Stimulated activated CD4-positive, alpha-beta T cell treated with anti-CD3 and anti-CD28 coated beads, TNF-alpha, amount 100 ng/mL, for 4 hours (primary cell): ENCODE results near the gene IQCE.
"Not testable (repeated sequence)": the region's sequence is repeated elsewhere in the genome, so short reads cannot be mapped to it uniquely, and the experiment has no call there.

Experiments used
- DNase-seq, 3 experiments: peaks; one replicate each; pipeline ENCODE4 v3.0.0-alpha.2; 2020; ENCODE audit warnings: low read depth in 3 of 3

IQCE gene

DNA sequence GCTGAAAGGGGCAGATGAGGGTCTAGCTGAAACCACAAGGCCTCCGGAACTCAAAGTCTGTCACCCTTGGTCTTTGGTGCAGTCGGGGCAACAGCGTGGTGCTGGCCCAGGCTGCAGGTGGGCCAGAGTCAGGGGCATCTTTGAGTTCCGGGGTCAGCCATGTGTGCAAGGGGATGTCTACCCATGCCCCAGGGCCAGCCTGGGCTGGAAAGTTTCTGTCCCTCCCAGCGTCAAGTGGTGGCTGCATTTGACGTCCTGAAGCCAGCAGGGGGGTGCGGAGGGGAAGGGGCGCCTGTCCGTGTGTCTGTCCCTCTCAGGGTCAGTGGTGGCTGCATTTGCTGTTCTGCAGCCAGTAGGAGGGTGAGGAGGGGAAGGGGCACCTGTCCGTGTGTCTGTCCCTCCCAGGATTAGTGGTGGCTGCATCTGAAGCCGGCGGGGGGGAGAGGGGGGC, 4.1 kb upstream of the IQCE start:
- DNase-seq: no peak

DNA sequence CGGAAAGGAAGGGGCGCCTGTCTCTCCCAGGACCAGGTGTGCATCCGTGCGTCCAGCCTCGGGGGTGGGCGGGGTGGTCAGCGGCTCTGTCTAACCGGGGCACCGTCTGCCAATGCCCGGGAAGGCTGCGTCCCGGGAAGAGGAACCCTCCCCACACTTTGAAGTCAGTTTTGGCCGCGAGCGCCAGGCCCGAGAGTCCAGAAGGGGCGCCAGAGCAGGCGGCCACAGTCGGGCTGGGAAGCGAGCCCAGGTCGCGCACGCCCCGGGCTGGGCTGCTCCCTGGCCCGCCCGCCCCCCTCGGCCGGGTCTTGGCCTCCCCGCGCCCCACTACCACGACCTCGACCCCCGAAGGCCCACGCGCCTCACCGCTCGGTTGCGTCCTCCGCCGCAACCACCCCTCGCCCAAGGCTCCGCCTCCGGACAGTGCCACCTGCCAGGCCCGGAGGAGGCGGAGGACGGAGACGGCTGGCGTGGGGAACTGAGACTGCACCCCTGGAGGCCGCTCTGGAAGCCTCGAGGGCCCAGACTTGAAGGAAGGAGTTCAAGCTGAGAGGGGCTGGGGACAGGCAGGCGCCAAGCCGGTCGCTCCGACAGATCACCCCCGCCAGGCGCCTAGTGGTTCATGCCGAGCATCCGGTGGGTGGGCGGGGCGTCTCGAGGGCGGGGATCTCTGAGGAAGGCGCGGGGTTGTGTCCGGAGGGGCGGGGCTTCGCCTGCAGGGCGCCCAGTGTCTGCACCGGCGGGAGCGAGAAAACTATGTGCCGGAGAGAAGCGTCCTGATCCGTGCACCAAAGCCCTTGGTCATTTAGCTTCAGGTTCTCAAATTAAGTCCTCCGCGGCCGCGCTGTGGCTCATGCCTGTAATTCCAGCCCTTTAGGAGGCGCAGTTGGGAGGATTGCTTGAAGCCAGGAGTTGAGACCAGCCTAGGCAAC, 3.4 kb upstream of the IQCE start, which contains the start of gene BRAT1:
BRAT1 (minus strand) TSS at position 404 of the 932 bp plus-strand sequence. CDS start 1,093 bp downstream, outside the sequence.
- peak; percentile 87 to 97 (median 93) for DNase-seq

DNA sequence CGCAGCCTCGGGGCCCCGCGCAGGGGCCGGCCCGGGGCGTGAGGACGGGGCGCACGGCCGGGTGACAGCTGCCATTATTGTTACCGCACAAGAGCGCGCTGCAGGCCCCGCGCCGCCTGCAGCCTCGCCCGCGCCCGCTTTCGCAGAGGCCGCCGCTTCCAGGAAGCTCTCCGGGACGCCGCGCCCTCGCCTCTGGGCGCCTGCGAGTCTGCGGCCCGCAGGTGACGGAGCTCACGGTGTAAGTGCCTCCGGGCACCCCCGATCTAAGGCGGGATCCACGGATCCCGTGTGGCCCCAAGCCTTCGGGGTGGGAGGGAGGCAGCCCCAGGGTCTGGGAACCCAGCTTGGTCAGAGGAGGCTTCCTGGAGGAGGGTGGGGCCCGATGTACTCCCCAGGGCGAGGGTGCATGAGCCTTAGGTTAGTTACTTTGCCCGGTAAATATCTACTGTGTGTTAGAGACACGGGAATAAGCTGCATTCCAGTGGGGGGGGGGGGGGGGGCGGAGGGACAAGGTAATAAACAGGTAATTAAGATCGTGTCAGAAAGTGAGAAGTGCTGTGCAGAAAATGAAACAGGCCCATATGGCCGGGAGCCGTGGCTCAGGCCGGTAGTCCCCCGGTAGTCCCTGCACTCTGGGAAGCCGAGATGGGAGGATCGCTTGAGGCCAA, 638 bp downstream of the IQCE start:
- DNase-seq: no peak

DNA sequence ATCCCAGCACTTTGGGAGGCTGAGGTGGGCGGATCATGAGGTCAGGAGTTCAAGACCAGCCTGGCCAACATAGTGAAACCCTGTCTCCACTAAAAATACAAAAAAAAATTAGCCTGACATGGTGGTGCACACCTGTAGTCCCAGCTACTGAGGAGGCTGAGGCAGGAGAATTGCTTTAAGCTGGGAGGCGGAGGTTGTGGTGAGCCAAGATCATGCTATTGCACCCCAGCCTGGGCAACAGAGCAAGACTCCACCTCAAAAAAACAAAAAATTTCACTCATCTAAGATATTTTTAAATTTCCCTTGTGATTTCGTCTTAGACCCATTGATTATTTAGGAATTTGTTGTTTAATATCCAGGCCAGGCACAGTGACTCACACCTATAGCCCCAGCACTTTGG, 5.2 kb downstream of the IQCE start:
- DNase-seq: not testable (repeated sequence)

GRCh38 chr7:2564970-2565540, 6.3 kb downstream of the IQCE start:
- DNase-seq: no peak

- no peak for DNase-seq
Measured at GRCh38 chr7:2566348-2566889, 7.6 kb downstream of the IQCE start.

DNA sequence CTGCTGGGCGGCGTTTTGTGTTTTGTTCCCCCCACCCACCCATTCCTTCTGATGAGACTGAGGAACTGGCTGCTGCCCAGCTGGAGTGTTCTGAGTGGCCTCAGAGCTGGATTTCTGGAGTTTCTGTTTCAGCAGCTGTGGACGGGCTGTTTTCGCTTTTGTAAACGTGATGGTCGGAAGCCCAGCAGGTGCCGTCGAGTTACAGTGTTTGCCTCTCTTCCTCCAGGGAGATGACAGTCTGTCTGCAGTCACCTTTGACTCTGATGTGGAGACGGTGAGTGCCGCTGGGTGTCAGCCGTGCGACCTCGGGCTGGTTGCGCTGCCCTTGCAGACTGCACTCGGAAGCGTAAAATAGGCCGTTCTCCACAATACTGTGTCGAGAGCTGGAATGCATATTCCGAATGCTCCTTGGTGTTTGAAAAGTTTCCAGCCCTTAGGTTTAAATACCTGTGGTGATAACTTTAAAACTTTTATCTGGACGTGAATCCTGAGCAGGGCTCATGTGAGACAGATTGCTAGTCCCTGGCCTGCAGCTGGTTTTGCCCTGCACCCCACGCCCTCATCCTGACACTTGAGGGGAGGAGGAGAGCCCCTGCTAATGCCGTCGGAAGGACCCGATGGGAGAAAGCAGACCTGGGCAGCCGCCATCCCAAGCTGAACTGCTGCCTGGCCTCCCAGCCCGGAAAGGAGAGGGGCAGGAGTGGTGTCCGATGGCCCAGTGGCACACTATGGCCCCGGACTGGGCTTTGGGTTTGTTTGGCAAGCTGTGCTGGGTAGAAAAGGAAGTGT, 8.3 kb downstream of the IQCE start:
- peak in 1 of 3 experiments; percentile 12 for DNase-seq

GRCh38 chr7:2567679-2568278, 9.0 kb downstream of the IQCE start:
- DNase-seq: no peak

GRCh38 chr7:2568521-2569223, 9.9 kb downstream of the IQCE start:
- DNase-seq: no peak

GRCh38 chr7:2569421-2569820, 10.6 kb downstream of the IQCE start:
- no peak for DNase-seq

DNA sequence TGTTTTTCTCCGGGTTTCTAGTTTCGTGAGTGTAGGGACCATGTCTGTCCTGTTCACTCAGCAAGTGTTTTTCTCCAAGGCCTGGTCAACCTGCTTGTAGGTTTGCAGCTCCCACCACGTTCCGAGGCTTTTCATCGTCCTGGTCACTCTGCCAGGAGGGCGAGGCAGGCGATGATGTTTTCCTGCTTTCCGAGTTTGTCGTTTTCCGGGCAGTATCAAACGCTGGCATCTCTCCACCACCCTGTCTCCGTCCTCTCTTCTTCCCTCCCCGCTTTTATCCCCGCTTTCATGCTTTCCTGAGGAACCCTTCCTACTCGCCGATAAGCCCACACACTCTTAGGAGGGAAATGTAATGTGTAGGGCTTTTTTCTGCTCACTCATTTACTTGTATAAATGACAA, 11.2 kb downstream of the IQCE start:
- no peak for DNase-seq

- DNase-seq: no peak
Measured at GRCh38 chr7:2571409-2571808, 12.6 kb downstream of the IQCE start.

GRCh38 chr7:2572101-2572842, 13.5 kb downstream of the IQCE start:
- peak in 1 of 3 experiments; percentile 7 for DNase-seq

GRCh38 chr7:2573761-2574160, 15.0 kb downstream of the IQCE start:
- no peak for DNase-seq

- DNase-seq: no peak
Measured at GRCh38 chr7:2575046-2575732, 16.4 kb downstream of the IQCE start.

DNA sequence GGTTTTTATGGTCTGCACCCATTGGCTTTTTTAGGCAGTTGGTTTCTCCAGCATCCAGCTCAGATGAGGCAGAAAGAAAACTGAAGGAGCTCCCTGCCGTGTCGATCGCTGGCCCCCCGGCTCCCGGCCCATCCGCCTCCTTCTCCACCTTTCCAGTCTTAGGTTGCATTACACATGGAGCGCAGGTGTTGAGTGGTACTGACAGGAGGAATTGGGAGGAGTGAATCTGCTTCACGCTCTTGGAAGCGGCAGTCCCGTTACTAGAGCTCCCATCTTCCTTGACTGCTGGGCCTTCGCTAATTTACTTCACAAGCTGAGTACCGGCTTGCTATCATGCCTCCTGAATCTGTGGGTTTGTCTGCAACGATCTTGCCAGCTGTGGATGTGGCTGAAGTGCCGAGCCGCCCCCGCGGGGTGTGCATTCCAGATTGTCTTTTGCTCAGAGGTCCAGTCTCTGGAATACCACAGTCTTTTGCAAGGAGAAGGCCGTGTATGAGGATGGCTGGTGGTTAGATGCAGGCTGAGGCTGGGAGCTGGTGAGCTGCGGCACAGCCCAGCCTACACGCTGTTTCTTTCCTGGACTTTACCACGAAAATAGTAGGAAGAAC, 17.1 kb downstream of the IQCE start:
- DNase-seq: no peak

DNA sequence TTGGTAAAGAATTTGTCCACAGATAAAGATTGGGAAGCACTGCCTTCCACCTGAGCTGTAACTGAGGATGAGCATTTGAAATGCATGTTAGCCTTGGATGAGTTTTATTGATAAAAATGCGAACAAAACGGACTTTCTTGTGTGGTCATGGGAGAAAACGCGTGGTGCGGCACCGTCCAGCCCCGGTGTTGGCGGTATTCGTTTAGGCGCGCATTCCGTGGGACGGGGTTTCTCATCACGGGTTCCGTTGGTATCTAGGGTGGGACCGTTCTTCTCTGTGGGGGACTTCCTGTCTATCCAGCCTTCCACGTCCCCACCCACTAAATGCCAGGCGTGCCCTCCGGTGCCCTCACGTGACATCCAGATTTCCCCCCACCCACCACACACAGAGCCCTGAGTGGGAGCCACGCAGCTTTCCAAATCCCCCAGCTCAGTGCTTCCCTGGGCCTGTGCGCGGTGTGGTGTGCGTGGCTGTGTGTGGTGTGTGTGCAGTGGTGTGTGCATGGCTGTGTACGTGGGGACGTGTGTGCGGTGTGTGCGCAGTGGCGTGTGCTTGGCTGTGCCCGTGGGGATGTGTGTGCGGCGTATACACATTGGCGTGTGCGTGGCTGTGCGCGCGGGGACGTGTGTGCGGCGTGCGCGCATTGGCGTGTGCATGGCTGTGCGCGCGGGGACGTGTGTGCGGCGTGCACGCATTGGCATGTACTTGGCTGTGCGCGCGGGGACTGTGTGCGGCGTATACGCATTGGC, 18.1 kb downstream of the IQCE start:
- no peak for DNase-seq
